Stimulated activated CD8-positive, alpha-beta memory T cell treated with anti-CD3 and anti-CD28 coated beads, Interleukin-4, amount 100 ng/mL, for 1 hour (primary cell): ENCODE results near the gene TRAPPC4.
"Not testable (repeated sequence)": the region's sequence is repeated elsewhere in the genome, so short reads cannot be mapped to it uniquely, and the experiment has no call there.

Experiments
- DNase-seq, 2 donors: peaks; one replicate each; pipeline ENCODE4 v3.0.0-alpha.2; 2020; ENCODE audit warnings: low read depth in 2 of 2, low spot score in 1 of 2

The TRAPPC4 gene

DNA sequence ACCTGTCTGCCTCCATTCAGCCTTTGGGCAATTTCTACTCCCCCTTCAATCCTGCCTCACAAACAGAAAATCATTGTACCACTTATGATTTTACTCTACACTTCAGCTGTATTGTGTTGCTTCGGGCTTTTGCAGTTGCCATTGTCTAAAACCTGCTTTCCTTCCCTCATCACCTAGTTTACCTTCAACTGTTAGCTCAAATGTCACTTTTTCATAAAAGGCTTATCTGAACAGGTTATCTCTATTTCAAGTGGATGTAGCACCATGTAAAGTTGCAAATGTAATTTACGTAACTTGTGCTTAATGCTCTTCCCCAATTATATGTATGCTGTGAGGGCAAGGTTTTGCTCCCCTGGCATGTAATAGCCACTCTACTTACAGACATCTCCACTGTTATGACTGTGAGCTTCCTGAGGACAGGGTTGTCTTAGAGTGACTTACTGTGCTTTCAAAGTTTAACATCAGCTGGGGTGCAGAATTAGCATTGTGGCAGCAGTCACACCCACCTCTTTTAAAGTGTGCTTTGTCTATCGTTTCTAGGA, 5.9 kb upstream of the TRAPPC4 start:
- DNase-seq: no peak

DNA sequence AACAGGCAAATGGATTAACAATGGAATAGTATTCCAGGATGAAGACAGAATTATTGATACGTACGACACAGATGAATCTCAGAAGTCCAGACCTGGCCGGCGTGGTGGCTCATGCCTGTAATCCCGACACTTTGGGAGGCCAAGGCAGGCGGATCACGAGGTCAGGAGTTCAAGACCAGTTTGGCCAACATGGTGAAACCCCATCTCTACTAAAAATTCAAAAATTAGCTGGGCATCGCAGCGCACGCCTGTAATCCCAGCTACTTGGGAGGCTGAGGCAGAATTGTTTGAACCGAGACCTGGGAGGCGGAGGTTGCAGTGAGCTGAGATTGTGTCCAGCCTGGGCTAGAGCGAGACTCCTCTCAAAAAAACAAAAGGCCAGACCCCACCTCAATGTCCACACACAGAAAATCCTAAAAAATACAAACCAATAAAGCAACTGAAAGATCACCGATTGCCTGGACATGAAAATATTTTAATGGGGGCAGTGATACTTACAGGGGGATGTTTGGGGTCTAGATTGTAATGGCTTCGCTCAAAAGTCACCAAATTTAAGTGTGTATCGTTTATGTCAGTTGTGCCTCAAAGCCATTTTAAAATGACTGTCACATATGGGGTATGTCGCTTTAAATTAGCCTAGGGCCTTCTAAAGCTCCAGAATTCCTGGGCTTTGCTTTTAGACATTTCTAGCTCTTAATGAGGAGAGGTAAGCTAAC, 4.2 kb upstream of the TRAPPC4 start:
- DNase-seq: no peak

GRCh38 chr11:119015054-119015611, 3.4 kb upstream of the TRAPPC4 start:
- no peak for DNase-seq

GRCh38 chr11:119016216-119017009, 2.2 kb upstream of the TRAPPC4 start:
- no peak for DNase-seq

GRCh38 chr11:119017377-119017776, 1.2 kb upstream of the TRAPPC4 start:
- DNase-seq: not testable (repeated sequence)

DNA sequence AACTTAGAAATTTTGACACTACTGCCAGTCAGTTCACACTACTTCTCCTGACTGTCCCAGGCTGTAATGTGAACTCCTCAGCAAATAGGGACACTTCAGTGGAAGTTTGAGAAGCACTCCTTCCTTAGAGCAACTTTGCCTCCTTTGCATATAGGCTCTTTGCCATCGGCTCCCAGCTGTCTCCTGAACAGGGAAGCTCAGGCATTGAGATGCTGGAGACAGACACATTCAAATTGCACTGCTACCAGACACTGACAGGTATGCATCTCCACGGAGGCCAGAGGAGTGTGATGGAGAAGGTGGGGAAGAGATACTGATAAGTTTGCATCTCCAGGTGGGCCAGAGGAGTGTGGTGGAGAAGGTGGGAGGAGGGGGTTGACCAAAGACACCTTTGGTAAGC, 1.4 kb downstream of the TRAPPC4 start:
- DNase-seq: no peak

DNA sequence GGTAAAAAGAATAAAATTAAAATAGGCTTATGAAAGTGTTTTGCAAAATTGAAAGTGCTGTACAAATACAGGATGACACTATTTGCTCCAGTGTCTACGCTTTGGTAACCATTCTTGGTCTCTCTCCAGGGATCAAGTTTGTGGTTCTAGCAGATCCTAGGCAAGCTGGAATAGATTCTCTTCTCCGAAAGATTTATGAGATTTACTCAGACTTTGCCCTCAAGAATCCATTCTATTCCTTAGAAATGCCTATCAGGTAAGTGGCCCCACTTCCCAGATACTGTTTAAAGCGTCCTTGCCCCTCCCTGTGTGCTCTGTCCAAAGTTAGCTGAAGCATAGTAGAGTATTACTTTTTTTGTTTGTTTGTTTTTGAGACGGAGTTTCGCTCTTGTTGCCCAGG, 3.1 kb downstream of the TRAPPC4 start:
- no peak for DNase-seq

DNA sequence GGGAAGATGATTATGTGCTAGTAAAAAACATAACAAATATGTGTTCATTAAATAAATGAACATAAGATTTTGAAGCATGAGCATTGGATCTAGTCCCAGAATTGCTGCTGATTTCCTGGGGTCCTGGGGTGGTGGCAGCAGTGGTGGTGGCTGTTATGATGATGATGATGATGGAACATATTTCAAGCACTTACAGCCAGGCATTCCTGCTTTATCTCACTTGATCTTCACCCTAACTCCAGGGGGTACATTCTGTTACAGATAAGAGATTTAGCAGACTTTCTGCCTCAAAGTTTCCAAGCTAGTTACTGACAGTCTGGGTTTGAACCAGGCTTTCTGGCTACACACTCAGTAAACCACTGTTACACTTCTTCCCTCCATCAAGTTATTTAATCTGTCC, 5.2 kb downstream of the TRAPPC4 start:
- no peak for DNase-seq

- DNase-seq: no peak
These were observed 6.0 kb downstream of the TRAPPC4 start for GRCh38 chr11:119024430-119025098.

DNA sequence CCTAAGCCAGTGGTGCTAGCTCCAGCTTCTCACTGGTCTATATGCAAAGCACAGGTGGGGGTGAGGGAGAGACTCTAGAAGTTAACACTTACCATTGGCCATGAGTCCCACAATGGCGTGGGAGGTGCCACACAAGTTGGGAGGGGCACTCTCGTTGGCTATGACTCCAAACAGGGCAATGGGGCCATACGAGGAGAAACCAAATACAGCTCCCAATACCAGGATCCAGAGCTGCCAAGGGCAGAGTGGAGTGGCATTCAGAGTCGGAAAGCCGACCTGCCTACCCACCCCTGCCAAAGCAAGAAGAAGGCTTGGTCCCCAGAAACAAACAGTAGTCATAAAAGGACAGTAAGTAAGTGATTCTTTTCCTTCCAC, 6.5 kb downstream of the TRAPPC4 start:
- no peak for DNase-seq

GRCh38 chr11:119025541-119025940, 7.0 kb downstream of the TRAPPC4 start:
- no peak for DNase-seq

DNA sequence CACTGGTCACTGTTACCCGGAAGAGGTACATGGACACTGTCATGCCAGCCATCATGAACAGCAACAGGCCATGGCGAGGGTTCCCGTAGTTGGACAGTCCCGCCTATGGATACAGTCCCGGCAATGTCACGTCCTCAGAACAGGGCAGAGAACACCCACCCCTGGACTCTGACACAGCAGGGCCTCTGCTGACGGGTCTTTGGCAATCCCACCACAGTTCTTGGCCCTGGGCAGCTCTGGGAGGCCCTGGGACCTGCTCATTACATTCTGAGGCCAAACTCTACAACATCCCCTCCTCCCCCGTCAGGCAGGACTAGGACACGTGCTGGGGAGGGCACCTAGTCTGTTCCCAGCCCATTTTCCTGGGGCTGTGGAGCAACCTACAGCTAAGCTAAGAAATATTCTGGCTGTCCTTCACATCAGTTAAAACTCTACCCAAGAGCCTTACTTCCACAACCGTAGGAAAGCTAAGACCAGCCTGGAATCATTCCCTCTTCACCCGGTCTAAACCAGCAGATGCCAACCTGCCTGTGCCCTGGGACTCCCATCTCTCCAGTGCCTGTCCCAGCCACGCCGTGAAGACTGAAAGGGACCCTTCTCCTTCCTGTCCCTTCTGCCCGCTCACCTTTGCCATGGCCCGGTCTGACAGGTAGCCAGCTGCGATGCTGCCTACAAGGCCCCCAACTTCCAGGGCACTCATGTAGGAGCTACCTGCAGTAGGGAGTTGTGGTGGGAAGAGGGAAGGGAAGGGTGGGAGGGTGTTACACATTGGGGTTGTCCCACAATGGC, 7.6 kb downstream of the TRAPPC4 start:
- no peak for DNase-seq

DNA sequence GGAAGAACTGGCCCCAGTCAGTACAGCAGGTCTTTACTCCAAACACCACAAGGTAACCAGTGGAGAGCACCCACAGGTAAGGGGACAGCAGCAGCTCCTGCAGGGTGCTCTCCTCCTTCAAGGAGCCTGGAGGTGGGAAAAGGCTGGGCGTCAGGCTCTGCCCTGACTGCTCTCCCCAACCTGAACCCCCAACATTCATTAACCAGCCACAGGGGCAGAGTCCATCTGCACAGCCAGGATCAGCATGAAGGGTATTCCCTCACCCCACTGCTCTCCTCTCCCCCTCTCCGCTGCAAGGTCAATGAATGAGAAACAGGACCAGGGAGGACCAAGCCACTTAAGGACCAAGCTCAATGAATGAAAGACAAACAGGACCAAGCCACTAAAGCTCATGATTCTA, 8.4 kb downstream of the TRAPPC4 start:
- DNase-seq: no peak

GRCh38 chr11:119027561-119028345, 9.2 kb downstream of the TRAPPC4 start:
- DNase-seq: no peak

DNA sequence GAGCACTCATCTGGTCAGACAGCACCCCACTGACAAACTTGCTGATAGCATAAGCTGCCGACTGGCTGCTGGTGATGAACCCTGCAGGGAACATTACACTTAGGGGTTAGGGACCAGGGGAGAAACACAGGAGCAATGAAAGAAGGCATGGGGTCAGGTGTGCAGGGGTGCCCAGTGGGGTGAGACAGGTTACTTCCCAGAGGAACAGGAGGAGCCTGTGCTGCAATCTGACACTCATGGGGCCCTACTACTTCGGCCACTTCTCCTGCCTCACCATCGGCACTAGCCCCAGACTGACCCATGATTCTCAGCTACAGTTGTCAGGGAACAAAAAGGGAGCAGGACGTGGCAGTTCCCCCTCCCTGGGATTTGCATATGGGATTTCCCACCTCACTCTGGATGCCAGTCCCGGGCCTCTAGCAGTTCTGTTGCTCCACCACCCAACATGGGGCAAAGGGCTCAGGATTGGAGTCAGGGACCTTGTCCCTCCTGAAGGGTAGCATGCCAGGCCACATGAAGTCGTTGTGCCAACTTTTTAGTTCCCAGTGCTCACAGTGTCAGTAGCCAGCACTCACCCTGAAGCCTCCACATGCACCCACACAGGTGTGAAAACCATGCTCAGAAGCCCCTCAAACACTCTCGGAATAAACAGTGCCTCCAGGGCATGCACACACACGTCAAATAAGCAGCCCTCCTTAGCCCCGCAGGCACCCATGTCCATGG, 9.9 kb downstream of the TRAPPC4 start:
- no peak for DNase-seq

DNA sequence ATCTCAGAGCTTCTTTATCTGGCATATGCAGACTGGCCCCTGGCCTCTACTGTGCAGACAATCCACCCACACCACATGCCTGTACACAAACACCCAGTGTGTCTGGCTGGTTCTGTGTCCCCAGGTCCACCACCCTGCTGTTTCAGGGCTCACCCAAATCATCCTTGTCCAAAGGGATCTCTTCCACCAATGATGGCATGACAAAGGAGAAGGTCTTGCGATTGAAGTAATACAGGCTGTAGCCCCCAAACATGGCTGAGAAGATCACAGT, 10.4 kb downstream of the TRAPPC4 start:
- no peak for DNase-seq

DNA sequence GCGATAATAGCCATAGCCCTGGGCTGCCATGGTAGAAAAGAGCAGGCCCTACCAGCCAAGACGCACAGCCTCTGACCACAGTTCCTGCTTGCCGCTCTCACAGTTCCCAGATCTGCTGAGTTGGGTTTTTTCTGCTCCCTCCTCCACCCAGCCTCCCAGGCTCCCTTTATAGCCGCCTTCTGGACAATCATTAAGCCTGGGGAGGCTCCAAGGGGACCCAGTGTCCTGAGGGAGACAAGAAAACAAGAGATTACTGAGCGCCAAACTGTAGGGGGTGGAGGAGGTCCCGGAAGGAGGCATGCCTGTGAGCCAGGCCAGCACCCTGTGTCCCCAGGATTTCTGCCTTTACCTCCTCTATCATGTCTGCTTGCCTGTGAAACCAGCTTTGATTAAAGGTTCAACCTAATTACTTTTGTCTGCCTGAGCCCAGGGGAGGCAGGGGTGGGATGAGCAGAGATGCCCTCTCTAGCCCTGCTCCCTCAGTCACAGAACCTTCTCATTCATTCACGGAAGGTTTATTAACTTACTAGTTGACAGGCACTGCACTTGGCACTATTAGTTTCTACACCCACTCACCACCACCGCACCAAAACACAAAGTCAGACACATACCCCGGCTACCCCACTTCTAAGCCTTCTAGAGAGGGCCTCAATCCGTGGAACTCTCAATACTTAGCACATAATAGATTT, 10.9 kb downstream of the TRAPPC4 start:
- DNase-seq: no peak

GRCh38 chr11:119030029-119030328, 11.4 kb downstream of the TRAPPC4 start:
- no peak for DNase-seq

DNA sequence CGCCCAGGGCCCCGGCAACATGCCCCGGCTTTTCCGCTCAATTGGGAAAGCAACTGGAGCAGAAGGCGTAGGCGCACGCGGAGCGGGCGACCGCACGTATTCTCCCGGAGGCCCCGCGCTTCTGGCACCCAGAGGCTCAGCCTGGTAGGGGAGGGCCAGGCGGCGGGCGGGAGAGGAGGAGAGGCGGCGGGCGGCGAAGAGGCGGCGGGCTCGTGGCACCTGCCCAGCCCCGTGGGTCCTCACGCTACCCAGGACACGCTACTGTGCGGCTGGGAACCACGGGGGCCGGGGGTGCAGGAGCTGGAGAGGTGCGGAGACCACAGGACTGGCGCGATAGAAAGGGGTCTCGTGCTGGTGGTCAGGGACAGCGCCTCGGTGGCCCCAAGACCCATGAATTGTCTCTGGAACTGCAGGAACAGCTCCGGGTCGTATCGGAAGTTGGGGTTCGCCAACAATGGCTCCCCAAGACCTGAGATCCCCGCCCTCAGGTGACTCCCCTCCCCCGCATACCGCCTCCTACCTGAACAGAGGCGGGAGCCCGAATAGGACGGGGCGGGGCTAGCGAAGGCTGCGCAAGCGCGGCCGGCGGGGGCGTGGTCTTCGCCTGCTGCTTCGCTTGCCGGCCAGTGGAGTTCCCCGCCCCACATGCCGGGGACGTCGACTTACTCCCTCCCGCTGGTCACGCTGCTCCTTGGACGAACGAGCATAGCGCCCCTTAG, 11.9 kb downstream of the TRAPPC4 start, which contains the start of gene SLC37A4:
Gene SLC37A4 (minus strand): TSS at position 549 of the 719 bp plus-strand sequence.
- peak; percentile 98 to 99 for DNase-seq
